Neural progenitor cell (in vitro differentiated cells): ENCODE results near the gene PLEKHJ1. TPM values are rescaled to one million over a fixed set of nuclear protein-coding genes. Genes with fewer than 3 reads are reported as not detected.

Source experiments
- DNase-seq: peaks from one replicate; pipeline ENCODE4 v3.0.0-alpha.2; 2016; ENCODE audit warnings: low spot score
- H2AFZ ChIP-seq: fragments of 200-600 bp; sonication (generic); replicated peaks from 2 replicates; pipeline ENCODE4 v1.6.1; 2016; ENCODE audit warnings: antibody characterized with exemption
- H3F3A ChIP-seq: fragments of 200-600 bp; sonication (generic); 2 replicates; pipeline ENCODE4 v1.6.1; 2016; ENCODE audit warnings: antibody characterized with exemption, low read depth
- H3K27ac ChIP-seq: fragments of 200-600 bp; sonication (generic); 2 replicates; pipeline ENCODE4 v1.5.1; 2016; ENCODE audit warnings: mild to moderate bottlenecking
- H3K27me3 ChIP-seq: fragments of 200-600 bp; sonication (generic); 2 replicates; pipeline ENCODE4 v1.6.1; 2016; ENCODE audit warnings: mild to moderate bottlenecking, moderate library complexity
- H3K36me3 ChIP-seq: fragments of 200-600 bp; sonication (generic); 2 replicates; pipeline ENCODE4 v1.5.1; 2016
- H3K4me1 ChIP-seq: fragments of 200-600 bp; sonication (generic); 2 replicates; pipeline ENCODE4 v1.6.1; 2016; ENCODE audit warnings: mixed run types
- H3K4me2 ChIP-seq: fragments of 200-600 bp; sonication (generic); 2 replicates; pipeline ENCODE4 v1.6.1; 2016
- H3K4me3 ChIP-seq: fragments of 200-600 bp; sonication (generic); 2 replicates; pipeline ENCODE4 v1.5.1; 2016
- H3K79me2 ChIP-seq: fragments of 200-600 bp; sonication (generic); 2 replicates; pipeline ENCODE4 v1.6.1; 2016; ENCODE audit warnings: low read depth
- H3K9ac ChIP-seq: fragments of 200-600 bp; sonication (generic); 2 replicates; pipeline ENCODE4 v1.6.1; 2016
- H3K9me3 ChIP-seq: fragments of 200-600 bp; sonication (generic); 2 replicates; pipeline ENCODE4 v1.5.1; 2016; ENCODE audit warnings: low read depth
- H4K20me1 ChIP-seq: fragments of 200-600 bp; sonication (generic); 2 replicates; pipeline ENCODE4 v1.6.1; 2016; ENCODE audit warnings: low read depth
- H3K27ac Mint-ChIP-seq: 3 replicates; pipeline ENCODE4 v1.8.0; 2021; ENCODE audit warnings: mixed read lengths
- H3K27me3 Mint-ChIP-seq: 2 replicates; pipeline ENCODE4 v1.8.0; 2022; ENCODE audit warnings: low read depth, mild to moderate bottlenecking, inconsistent platforms, moderate library complexity, mixed read lengths; ENCODE audit not compliant: insufficient read depth
- H3K36me3 Mint-ChIP-seq: 3 replicates; pipeline ENCODE4 v1.8.0; 2021; ENCODE audit warnings: mixed read lengths
- H3K4me1 Mint-ChIP-seq: 3 replicates; pipeline ENCODE4 v1.8.0; 2021; ENCODE audit warnings: mixed read lengths
- H3K4me3 Mint-ChIP-seq: 3 replicates; pipeline ENCODE4 v1.8.0; 2021; ENCODE audit warnings: mild to moderate bottlenecking, moderate library complexity, mixed read lengths
- H3K9me3 Mint-ChIP-seq: 3 replicates; pipeline ENCODE4 v1.8.0; 2020; ENCODE audit warnings: mixed read lengths
- EZH2 ChIP-seq: fragments of 200-600 bp; sonication (generic); IDR thresholded peaks from 2 replicates; pipeline ENCODE4 v1.6.1; 2017; ENCODE audit warnings: antibody characterized with exemption, mild to moderate bottlenecking, moderate library complexity
- EZH2phosphoT487 ChIP-seq: fragments of 200-600 bp; sonication (generic); IDR thresholded peaks from 2 replicates; pipeline ENCODE4 v1.6.1; 2017; ENCODE audit warnings: antibody characterized with exemption
- total RNA-seq: library from RNA; depleted of rRNA; stranded (reverse); fragments of >200 nt; gene quantifications from 2 replicates; pipeline ENCODE4 v1.2.3, GENCODE V29; 2015; ENCODE audit warnings: low replicate concordance
- TF ChIP-seq, protein P1 (sequence below): fragments of 200-600 bp; sonication (generic); IDR thresholded peaks from 2 replicates; pipeline ENCODE4 v1.5.1; 2017; ENCODE audit warnings: antibody characterized with exemption, mild to moderate bottlenecking

PLEKHJ1 gene
- total RNA-seq, 1 donor from 2014 or later: 77.6 TPM

DNA sequence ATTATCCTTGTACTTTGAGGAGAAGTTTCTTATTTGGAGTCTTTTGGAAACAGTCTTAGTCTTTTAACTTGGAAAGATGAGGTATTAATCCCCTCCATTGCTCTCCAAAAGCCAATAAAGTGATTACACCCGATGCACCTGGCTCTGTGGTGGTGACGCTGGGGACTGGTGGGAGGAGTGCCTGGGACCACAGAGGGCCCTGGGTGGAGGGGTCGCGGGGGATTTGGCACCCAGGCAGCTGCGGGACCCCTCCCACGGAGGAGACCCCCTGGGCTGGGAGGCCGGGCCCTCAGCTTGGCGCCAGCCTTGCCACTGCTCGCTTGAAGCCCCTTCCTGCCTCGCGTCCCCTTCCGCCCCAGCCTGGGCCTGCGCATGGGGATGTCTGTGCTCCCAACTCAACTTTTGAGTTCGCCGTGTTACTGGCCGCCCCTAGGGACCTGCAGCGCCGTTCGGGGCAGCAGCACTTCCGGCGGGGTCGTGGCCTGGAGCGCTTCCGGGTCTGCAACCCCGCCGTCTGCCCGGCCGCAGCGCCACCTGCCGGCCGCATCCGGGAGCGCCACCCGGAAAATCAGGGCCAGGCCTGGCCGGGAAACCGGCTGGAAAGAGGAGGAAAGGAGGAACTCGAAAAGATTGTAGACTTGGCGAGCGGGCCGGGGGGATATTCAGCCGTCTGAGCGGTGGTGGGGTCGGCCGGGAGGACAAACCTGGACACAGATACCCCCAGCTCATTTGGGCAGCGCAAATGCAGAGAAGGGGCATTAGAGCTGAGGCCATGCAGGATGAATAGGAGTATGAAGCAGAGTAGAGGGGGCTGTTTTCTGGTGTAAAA is 37.4 kb upstream of the PLEKHJ1 start:
- peaks cover under 1% of the 10 kb centered on the region for H3K9me3 Mint-ChIP-seq

DNA sequence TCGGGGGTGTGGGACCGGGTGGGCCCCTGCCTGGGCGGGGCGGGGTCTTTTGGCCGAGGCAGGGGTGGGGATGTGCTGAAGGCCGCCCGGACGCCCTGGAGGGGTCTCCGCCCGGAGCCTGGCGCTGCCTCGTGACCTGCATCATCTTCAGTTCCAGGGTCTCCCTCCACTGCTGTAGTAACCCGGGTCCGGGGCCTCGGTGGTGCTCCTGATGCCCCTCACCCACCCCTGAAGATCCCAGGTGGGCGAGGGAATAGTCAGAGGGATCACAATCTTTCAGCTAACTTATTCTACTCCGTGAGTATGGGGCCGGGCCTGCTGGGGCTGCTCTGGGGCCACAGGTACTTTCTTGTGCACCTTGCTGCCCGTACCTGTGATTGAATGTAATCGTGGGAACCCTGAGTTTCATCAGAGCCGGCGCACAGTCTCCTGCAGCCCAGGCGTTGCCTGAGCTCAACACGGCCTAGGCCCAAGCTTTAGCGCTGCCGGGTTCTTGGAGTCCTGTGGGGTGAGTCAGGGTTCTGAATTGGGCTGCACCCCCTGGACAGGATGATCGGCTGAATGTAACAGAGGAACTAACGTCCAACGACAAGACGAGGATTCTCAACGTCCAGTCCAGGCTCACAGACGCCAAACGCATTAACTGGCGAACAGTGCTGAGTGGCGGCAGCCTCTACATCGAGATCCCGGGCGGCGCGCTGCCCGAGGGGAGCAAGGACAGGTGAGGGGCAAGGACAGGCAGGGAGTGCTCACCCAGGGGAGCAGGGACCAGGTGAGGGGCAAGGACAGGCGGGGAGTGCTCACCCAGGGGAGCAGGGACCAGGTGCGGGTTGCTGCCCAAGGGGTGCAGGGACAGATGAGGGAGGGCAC is 35.3 kb upstream of the PLEKHJ1 start:
- no peaks in the 10 kb centered on the region for H3K9me3 ChIP-seq
- peaks cover 38% of the 10 kb centered on the region for H3F3A ChIP-seq
- Mint-ChIP-seq H3K9me3 (peaks cover 1% of the 10 kb centered on the region), H3K4me3 (peak overlapping the region; percentile 87), H3K4me1 (peaks cover 32% of the 10 kb centered on the region), H3K27me3 (peaks cover 9% of the 10 kb centered on the region), H3K27ac (no peak overlapping the region), H3K36me3 (peaks cover 5% of the 10 kb centered on the region)
- no peaks in the 10 kb centered on the region for H3K36me3 ChIP-seq
- peaks cover 57% of the 10 kb centered on the region for H3K79me2 ChIP-seq
- TF ChIP-seq EZH2 (no peak), EZH2phosphoT487 (no peak)
- TF ChIP-seq, protein P1, sequence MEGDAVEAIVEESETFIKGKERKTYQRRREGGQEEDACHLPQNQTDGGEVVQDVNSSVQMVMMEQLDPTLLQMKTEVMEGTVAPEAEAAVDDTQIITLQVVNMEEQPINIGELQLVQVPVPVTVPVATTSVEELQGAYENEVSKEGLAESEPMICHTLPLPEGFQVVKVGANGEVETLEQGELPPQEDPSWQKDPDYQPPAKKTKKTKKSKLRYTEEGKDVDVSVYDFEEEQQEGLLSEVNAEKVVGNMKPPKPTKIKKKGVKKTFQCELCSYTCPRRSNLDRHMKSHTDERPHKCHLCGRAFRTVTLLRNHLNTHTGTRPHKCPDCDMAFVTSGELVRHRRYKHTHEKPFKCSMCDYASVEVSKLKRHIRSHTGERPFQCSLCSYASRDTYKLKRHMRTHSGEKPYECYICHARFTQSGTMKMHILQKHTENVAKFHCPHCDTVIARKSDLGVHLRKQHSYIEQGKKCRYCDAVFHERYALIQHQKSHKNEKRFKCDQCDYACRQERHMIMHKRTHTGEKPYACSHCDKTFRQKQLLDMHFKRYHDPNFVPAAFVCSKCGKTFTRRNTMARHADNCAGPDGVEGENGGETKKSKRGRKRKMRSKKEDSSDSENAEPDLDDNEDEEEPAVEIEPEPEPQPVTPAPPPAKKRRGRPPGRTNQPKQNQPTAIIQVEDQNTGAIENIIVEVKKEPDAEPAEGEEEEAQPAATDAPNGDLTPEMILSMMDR: no peak
- H4K20me1 ChIP-seq: peaks cover 60% of the 10 kb centered on the region
- H3K4me2 ChIP-seq: peak overlapping the region; percentile 87
- no peak overlapping the region for H2AFZ ChIP-seq
- peak overlapping the region; percentile 84 for H3K4me3 ChIP-seq
- no peak overlapping the region for H3K27ac ChIP-seq
- H3K9ac ChIP-seq: peak overlapping the region; percentile 91
- peaks cover 17% of the 10 kb centered on the region for H3K4me1 ChIP-seq
- peak; percentile 26 for DNase-seq
- H3K27me3 ChIP-seq: no peaks in the 10 kb centered on the region

More for the DNA sequence above, 37.4 kb upstream of the PLEKHJ1 start:
- peaks cover 5% of the 10 kb centered on the region for H3K36me3 Mint-ChIP-seq
- no peak overlapping the region for H2AFZ ChIP-seq
- H3K36me3 ChIP-seq: no peaks in the 10 kb centered on the region
- H3K4me3 Mint-ChIP-seq: peak overlapping the region; percentile 35
- H3K9ac ChIP-seq: no peak overlapping the region
- peak overlapping the region; percentile 33 for H3K4me3 ChIP-seq
- peaks cover 55% of the 10 kb centered on the region for H3K79me2 ChIP-seq
- peak overlapping the region; percentile 74 for H3K27ac ChIP-seq
- H3K4me1 ChIP-seq: peaks cover 17% of the 10 kb centered on the region
- H3K27me3 Mint-ChIP-seq: peaks cover 7% of the 10 kb centered on the region
- H3K9me3 ChIP-seq: no peaks in the 10 kb centered on the region
- peak; percentile 95 for DNase-seq
- H3F3A ChIP-seq: peaks cover 28% of the 10 kb centered on the region
- peaks cover 29% of the 10 kb centered on the region for H3K4me1 Mint-ChIP-seq
- peak overlapping the region; percentile 51 for H3K27ac Mint-ChIP-seq
- TF ChIP-seq, protein P1: peak; percentile 97
- no peak for TF ChIP-seq EZH2phosphoT487
- H3K27me3 ChIP-seq: no peaks in the 10 kb centered on the region
- H4K20me1 ChIP-seq: peaks cover 60% of the 10 kb centered on the region
- peak overlapping the region; percentile 87 for H3K4me2 ChIP-seq

DNA sequence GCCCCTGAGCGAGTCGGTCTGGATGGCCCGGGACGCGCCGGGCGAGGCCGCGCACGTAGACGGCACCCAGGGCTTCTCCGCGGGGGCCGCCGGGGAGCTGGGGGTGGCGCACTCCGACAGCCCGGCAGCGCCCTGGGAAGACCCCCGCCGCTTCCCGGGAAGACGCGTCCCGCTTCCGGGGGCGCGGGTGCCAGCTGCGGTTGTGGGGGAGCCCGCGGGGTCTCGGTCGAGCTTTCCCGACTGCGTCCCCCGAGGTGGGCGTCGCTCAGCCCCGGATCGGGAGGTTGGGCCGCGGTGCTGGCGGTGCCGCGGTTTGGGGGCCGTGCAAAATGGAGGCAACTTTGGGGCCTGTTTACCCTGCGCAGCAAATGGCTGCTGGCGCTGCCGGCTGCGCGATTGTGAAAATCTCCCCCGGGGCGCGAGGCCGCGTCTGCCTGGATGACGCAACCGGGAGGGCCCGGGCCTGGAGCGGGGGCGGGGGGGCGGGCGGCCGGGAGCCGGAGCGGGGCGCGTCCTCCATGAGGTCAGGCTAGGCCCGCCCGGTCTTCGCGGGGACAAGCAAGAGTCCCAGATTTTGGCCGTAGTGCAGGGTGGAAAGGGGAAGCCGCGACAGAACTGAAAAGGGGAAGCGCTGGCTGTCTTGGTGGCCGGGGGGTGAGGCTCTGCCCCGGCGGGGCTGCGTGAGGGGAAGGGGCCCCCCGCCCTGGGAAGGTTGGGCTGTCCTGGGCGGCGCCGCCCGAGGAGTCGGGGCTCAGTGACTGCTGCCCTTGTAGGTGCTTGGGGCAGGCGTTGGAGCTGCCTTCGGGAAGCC is 34.5 kb upstream of the PLEKHJ1 start:
- TF ChIP-seq, protein P1: no peak
- TF ChIP-seq EZH2phosphoT487 (no peak), EZH2 (no peak)
- H3K9me3 Mint-ChIP-seq: peaks cover 1% of the 10 kb centered on the region

More for the DNA sequence above, 34.5 kb upstream of the PLEKHJ1 start:
- Mint-ChIP-seq H3K36me3 (peaks cover 5% of the 10 kb centered on the region), H3K4me1 (peaks cover 32% of the 10 kb centered on the region), H3K4me3 (peak overlapping the region; percentile 95), H3K27ac (no peak overlapping the region), H3K27me3 (peaks cover 7% of the 10 kb centered on the region)
- peak overlapping the region; percentile 91 for H3K9ac ChIP-seq
- no peaks in the 10 kb centered on the region for H3K36me3 ChIP-seq
- no peaks in the 10 kb centered on the region for H3K9me3 ChIP-seq
- H3K27ac ChIP-seq: peak overlapping the region; percentile 13
- peak overlapping the region; percentile 87 for H3K4me2 ChIP-seq
- peaks cover 17% of the 10 kb centered on the region for H3K4me1 ChIP-seq
- H3F3A ChIP-seq: peaks cover 38% of the 10 kb centered on the region
- no peaks in the 10 kb centered on the region for H3K27me3 ChIP-seq
- peaks cover 60% of the 10 kb centered on the region for H4K20me1 ChIP-seq
- peaks cover 57% of the 10 kb centered on the region for H3K79me2 ChIP-seq
- peak overlapping the region; percentile 84 for H3K4me3 ChIP-seq
- H2AFZ ChIP-seq: no peak overlapping the region
- peak; percentile 74 for DNase-seq
